ENCODE results near the gene PLCD3. TPM values are rescaled to one million over a fixed set of nuclear protein-coding genes. Genes with fewer than 3 reads are reported as not detected.

The PLCD3 gene
- total RNA-seq, 1 experiment from 2014 or later = 55.8 TPM

- TF ChIP-seq, protein P1, sequence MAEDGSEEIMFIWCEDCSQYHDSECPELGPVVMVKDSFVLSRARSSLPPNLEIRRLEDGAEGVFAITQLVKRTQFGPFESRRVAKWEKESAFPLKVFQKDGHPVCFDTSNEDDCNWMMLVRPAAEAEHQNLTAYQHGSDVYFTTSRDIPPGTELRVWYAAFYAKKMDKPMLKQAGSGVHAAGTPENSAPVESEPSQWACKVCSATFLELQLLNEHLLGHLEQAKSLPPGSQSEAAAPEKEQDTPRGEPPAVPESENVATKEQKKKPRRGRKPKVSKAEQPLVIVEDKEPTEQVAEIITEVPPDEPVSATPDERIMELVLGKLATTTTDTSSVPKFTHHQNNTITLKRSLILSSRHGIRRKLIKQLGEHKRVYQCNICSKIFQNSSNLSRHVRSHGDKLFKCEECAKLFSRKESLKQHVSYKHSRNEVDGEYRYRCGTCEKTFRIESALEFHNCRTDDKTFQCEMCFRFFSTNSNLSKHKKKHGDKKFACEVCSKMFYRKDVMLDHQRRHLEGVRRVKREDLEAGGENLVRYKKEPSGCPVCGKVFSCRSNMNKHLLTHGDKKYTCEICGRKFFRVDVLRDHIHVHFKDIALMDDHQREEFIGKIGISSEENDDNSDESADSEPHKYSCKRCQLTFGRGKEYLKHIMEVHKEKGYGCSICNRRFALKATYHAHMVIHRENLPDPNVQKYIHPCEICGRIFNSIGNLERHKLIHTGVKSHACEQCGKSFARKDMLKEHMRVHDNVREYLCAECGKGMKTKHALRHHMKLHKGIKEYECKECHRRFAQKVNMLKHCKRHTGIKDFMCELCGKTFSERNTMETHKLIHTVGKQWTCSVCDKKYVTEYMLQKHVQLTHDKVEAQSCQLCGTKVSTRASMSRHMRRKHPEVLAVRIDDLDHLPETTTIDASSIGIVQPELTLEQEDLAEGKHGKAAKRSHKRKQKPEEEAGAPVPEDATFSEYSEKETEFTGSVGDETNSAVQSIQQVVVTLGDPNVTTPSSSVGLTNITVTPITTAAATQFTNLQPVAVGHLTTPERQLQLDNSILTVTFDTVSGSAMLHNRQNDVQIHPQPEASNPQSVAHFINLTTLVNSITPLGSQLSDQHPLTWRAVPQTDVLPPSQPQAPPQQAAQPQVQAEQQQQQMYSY (CRISPR knock-in tag; IDR thresholded peaks at IDR 0.05) = no peak
- no peak for TF ChIP-seq ZNF416 (CRISPR knock-in tag; IDR thresholded peaks at IDR 0.05)
- no peak for TF ChIP-seq GABPB1 (CRISPR knock-in tag; IDR thresholded peaks at IDR 0.05)
- TF ChIP-seq RORB (CRISPR knock-in tag; IDR thresholded peaks at IDR 0.05) = no peak
- no peak for TF ChIP-seq FOXJ3 (CRISPR knock-in tag; IDR thresholded peaks at IDR 0.05; ENCODE audit: borderline replicate concordance)
- no peak for TF ChIP-seq MYBL2 (CRISPR knock-in tag; IDR thresholded peaks at IDR 0.05)
- TF ChIP-seq ZNF317 (CRISPR knock-in tag; IDR thresholded peaks at IDR 0.05; ENCODE audit: borderline replicate concordance, low read depth) = no peak
These were observed 29.5 kb downstream of the PLCD3 start (continued) for GRCh38 chr17:45102856-45103255.

DNA sequence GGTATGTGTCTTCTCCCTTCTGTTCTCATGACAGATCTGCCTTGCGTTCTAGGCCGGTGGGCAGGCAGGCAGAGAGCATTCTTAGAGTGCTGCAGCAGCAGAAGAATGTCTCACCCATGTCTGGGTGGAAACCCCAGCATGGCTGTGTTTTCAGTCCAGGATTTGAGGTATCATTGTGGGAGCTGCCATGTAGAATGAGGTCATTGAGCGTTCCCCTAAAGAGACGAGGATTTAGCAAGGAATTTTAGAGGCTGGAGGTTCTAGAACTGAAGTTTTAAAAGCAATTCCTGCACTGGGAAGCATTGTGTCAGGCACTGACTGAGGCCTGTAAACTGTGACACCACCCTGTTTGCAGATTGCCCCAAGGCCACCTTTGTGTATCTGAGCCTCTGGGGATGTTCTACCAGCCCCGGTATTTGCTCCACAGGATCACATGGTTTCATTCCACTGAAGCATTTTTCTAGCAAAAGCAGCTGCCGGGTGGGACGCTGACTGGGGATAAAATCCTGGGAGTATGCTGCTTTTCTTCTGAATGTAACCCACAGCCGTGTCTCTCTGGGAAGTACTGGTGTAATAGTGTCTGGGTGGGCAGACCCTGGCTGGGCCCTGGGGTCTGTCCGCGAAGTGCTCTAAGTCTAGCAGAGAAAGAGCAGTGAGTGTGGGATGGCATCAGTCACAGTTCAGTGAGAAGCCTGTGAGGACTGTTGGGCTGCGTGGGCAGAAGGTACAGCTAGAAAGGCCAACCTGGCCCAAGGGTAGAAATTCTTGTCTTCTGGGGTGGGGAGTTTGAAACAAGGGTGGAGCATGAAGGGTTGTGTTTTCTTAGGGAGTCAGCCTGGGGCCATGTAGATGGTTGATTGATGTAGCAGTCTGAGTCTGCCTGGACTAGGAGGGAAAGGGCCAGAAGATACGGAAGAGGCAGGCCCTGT, 30.2 kb downstream of the PLCD3 start:
- POLR2A ChIA-PET = no interaction called here
- ATAC-seq (no peak), DNase-seq (ENCODE audit: low spot score) (no peak)
- TF ChIP-seq, protein P2, sequence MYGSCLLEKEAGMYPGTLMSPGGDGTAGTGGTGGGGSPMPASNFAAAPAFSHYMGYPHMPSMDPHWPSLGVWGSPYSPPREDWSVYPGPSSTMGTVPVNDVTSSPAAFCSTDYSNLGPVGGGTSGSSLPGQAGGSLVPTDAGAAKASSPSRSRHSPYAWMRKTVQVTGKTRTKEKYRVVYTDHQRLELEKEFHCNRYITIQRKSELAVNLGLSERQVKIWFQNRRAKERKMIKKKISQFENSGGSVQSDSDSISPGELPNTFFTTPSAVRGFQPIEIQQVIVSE (CRISPR knock-in tag; IDR thresholded peaks at IDR 0.05; ENCODE audit: borderline replicate concordance) = no peak
- TF ChIP-seq ZNF317 (CRISPR knock-in tag; IDR thresholded peaks at IDR 0.05; ENCODE audit: borderline replicate concordance, low read depth) (no peak), GABPB1 (CRISPR knock-in tag; IDR thresholded peaks at IDR 0.05) (0 out of 2 replicates have a peak, but pooled peaks have one; percentile 24), MAX (CRISPR knock-in tag; IDR thresholded peaks at IDR 0.05) (no peak)
- TF ChIP-seq, protein P3, sequence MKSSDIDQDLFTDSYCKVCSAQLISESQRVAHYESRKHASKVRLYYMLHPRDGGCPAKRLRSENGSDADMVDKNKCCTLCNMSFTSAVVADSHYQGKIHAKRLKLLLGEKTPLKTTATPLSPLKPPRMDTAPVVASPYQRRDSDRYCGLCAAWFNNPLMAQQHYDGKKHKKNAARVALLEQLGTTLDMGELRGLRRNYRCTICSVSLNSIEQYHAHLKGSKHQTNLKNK (CRISPR knock-in tag; IDR thresholded peaks at IDR 0.05) = no peak
- Mint-ChIP-seq H3K27me3 (ENCODE audit: low read depth) (no peaks in the 10 kb centered on the region), H3K4me1 (no peaks in the 10 kb centered on the region), H3K4me3 (no peak overlapping the region), H3K36me3 (peaks cover 78% of the 10 kb centered on the region), H3K9me3 (no peaks in the 10 kb centered on the region), H3K27ac (no peak overlapping the region)
- CTCF ChIA-PET = interaction anchor here (2.6 kb wide), 1 partner anchor 33 kb away, joined by 9 read pairs; the partner anchor contains the start of gene ACBD4

DNA sequence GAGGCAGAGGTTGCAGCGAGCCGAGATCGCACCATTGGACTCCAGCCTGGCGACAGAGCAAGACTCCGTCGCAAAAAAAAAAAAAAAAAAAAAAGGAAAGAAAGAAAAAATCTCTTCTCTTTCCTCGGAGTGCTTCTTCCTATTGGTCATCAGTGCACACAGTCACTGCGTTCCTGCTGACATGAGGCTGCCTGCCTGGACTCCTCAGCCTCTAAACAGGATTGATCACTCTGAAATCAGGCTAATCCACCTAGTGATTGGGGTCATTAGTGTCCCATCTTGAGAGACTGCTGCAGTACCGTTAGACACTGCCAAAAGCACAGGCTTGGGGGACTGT, 30.8 kb downstream of the PLCD3 start:
- no peak overlapping the region for H3K27ac Mint-ChIP-seq
- no peaks in the 10 kb centered on the region for H3K9me3 Mint-ChIP-seq
- no peaks in the 10 kb centered on the region for H3K27me3 Mint-ChIP-seq (ENCODE audit: low read depth)
- H3K4me3 Mint-ChIP-seq = no peak overlapping the region
- ChIA-PET CTCF (no interaction called here), POLR2A (no interaction called here)
- H3K36me3 Mint-ChIP-seq = peaks cover 75% of the 10 kb centered on the region
- H3K4me1 Mint-ChIP-seq = no peaks in the 10 kb centered on the region
- DNase-seq (ENCODE audit: low spot score) (no peak), ATAC-seq (no peak)
- TF ChIP-seq ZNF416 (CRISPR knock-in tag; IDR thresholded peaks at IDR 0.05) (no peak), ARID4B (CRISPR knock-in tag; IDR thresholded peaks at IDR 0.05; ENCODE audit: borderline replicate concordance) (no peak), ZNF423 (CRISPR knock-in tag; IDR thresholded peaks at IDR 0.05) (no peak), NR3C1 (CRISPR knock-in tag; conservative IDR thresholded peaks at IDR 0.05; ENCODE audit: low read depth) (no peak), ZNF263 (CRISPR knock-in tag; IDR thresholded peaks at IDR 0.05; ENCODE audit: low read depth) (no peak)
- TF ChIP-seq, protein P4, sequence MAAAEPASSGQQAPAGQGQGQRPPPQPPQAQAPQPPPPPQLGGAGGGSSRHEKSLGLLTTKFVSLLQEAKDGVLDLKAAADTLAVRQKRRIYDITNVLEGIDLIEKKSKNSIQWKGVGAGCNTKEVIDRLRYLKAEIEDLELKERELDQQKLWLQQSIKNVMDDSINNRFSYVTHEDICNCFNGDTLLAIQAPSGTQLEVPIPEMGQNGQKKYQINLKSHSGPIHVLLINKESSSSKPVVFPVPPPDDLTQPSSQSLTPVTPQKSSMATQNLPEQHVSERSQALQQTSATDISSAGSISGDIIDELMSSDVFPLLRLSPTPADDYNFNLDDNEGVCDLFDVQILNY (CRISPR knock-in tag; IDR thresholded peaks at IDR 0.05) = no peak
- TF ChIP-seq, protein P3 (CRISPR knock-in tag; IDR thresholded peaks at IDR 0.05) = no peak
- TF ChIP-seq, protein P5, sequence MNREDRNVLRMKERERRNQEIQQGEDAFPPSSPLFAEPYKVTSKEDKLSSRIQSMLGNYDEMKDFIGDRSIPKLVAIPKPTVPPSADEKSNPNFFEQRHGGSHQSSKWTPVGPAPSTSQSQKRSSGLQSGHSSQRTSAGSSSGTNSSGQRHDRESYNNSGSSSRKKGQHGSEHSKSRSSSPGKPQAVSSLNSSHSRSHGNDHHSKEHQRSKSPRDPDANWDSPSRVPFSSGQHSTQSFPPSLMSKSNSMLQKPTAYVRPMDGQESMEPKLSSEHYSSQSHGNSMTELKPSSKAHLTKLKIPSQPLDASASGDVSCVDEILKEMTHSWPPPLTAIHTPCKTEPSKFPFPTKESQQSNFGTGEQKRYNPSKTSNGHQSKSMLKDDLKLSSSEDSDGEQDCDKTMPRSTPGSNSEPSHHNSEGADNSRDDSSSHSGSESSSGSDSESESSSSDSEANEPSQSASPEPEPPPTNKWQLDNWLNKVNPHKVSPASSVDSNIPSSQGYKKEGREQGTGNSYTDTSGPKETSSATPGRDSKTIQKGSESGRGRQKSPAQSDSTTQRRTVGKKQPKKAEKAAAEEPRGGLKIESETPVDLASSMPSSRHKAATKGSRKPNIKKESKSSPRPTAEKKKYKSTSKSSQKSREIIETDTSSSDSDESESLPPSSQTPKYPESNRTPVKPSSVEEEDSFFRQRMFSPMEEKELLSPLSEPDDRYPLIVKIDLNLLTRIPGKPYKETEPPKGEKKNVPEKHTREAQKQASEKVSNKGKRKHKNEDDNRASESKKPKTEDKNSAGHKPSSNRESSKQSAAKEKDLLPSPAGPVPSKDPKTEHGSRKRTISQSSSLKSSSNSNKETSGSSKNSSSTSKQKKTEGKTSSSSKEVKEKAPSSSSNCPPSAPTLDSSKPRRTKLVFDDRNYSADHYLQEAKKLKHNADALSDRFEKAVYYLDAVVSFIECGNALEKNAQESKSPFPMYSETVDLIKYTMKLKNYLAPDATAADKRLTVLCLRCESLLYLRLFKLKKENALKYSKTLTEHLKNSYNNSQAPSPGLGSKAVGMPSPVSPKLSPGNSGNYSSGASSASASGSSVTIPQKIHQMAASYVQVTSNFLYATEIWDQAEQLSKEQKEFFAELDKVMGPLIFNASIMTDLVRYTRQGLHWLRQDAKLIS (CRISPR knock-in tag; IDR thresholded peaks at IDR 0.05; ENCODE audit: borderline replicate concordance) = no peak

All from WTC11 (cell line).